ENCODE data around the gene SLC13A1.
"Not testable (repeated sequence)": the region's sequence is repeated elsewhere in the genome, so short reads cannot be mapped to it uniquely, and the experiment has no call there.

The SLC13A1 gene

GRCh38 chr7:123131140-123131539, 68.6 kb downstream of the SLC13A1 start:
- in situ Hi-C loops (cut with MboI; ENCODE audit: low sequenced_read_pairs): no loop called here

- in situ Hi-C loops (cut with MboI; ENCODE audit: low sequenced_read_pairs): no loop called here
These were observed 73.1 kb downstream of the SLC13A1 start for GRCh38 chr7:123126691-123127090.

GRCh38 chr7:123126171-123126570, 73.6 kb downstream of the SLC13A1 start:
- in situ Hi-C loops (cut with MboI; ENCODE audit: low sequenced_read_pairs): no loop called here

- in situ Hi-C loops (cut with MboI; ENCODE audit: low sequenced_read_pairs): no loop called here
These were observed 74.5 kb downstream of the SLC13A1 start for GRCh38 chr7:123125231-123125630.

- in situ Hi-C loops (cut with MboI; ENCODE audit: low sequenced_read_pairs): no loop called here
These were observed 76.9 kb downstream of the SLC13A1 start for GRCh38 chr7:123122916-123123315.

GRCh38 chr7:123120286-123120685, 79.5 kb downstream of the SLC13A1 start:
- in situ Hi-C loops (cut with MboI; ENCODE audit: low sequenced_read_pairs): no loop called here

- in situ Hi-C loops (cut with MboI; ENCODE audit: low sequenced_read_pairs): no loop called here
These were observed 84.4 kb downstream of the SLC13A1 start for GRCh38 chr7:123115331-123115730.

GRCh38 chr7:123114288-123114687, 85.5 kb downstream of the SLC13A1 start:
- in situ Hi-C loops (cut with MboI; ENCODE audit: low sequenced_read_pairs): no loop called here

- in situ Hi-C loops (cut with MboI; ENCODE audit: low sequenced_read_pairs): no loop called here
These were observed 86.9 kb downstream of the SLC13A1 start for GRCh38 chr7:123112833-123113232.

- in situ Hi-C loops (cut with MboI; ENCODE audit: low sequenced_read_pairs): no loop called here
These were observed 100.1 kb downstream of the SLC13A1 start for GRCh38 chr7:123099712-123100111.

GRCh38 chr7:123096976-123097375, 102.8 kb downstream of the SLC13A1 start:
- in situ Hi-C loops (cut with MboI; ENCODE audit: low sequenced_read_pairs): no loop called here

- in situ Hi-C loops (cut with MboI; ENCODE audit: low sequenced_read_pairs): no loop called here
These were observed 103.3 kb downstream of the SLC13A1 start for GRCh38 chr7:123096434-123096833.

- in situ Hi-C loops (cut with MboI; ENCODE audit: low sequenced_read_pairs): no loop called here
These were observed 109.3 kb downstream of the SLC13A1 start for GRCh38 chr7:123090456-123090855.

- in situ Hi-C loops (cut with MboI; ENCODE audit: low sequenced_read_pairs): not testable (repeated sequence)
These were observed 112.9 kb downstream of the SLC13A1 start for GRCh38 chr7:123086910-123087309.

GRCh38 chr7:123084861-123085260, 114.9 kb downstream of the SLC13A1 start:
- in situ Hi-C loops (cut with MboI; ENCODE audit: low sequenced_read_pairs): not testable (repeated sequence)

GRCh38 chr7:123079021-123079420, 120.7 kb downstream of the SLC13A1 start:
- in situ Hi-C loops (cut with MboI; ENCODE audit: low sequenced_read_pairs): no loop called here

- in situ Hi-C loops (cut with MboI; ENCODE audit: low sequenced_read_pairs): no loop called here
These were observed 123.8 kb downstream of the SLC13A1 start for GRCh38 chr7:123075838-123076467.

GRCh38 chr7:123070702-123071286, 129.0 kb downstream of the SLC13A1 start:
- in situ Hi-C loops (cut with MboI; ENCODE audit: low sequenced_read_pairs): no loop called here

- in situ Hi-C loops (cut with MboI; ENCODE audit: low sequenced_read_pairs): no loop called here
These were observed 132.0 kb downstream of the SLC13A1 start for GRCh38 chr7:123067814-123068213.

Data from hTERT RPE-1 (cell line).